CD4-positive, CD25-positive, alpha-beta regulatory T cell (primary cell): ENCODE data around the gene TOR1AIP1. TPM values are rescaled to one million over a fixed set of nuclear protein-coding genes. Genes with fewer than 3 reads are reported as not detected.

ENCODE experiments used
- ATAC-seq, 2 donors: fragments of 150-1000 bp; cut with Tn5 transposase; one replicate each; pipeline ENCODE4 v1.10.0; 2021; ENCODE audit warnings: low read depth in 2 of 2, moderate number of reproducible peaks in 2 of 2, moderate library complexity in 1 of 2
- DNase-seq, 3 donors: peaks; one replicate each; pipeline versions ENCODE4 v3.0.0 to v3.0.0-alpha.2; 2012 to 2022; ENCODE audit warnings: mixed read lengths in 1 of 3
- H3K27ac ChIP-seq: one replicate; pipeline ENCODE4 v1.7.0; 2013; ENCODE audit warnings: mild to moderate bottlenecking, low read length; ENCODE audit not compliant: insufficient read depth, poor library complexity, severe bottlenecking
- H3K27me3 ChIP-seq: one replicate; pipeline ENCODE4 v1.7.0; 2013; ENCODE audit warnings: low read length; ENCODE audit not compliant: control insufficient read depth, insufficient read depth
- H3K36me3 ChIP-seq: one replicate; pipeline ENCODE4 v1.7.0; 2013; ENCODE audit warnings: mild to moderate bottlenecking, low read length, moderate library complexity; ENCODE audit not compliant: control insufficient read depth, insufficient read depth
- H3K4me1 ChIP-seq: 2 replicates; pipeline ENCODE4 v1.7.0; 2013; ENCODE audit warnings: mild to moderate bottlenecking, low read length; ENCODE audit not compliant: insufficient read depth, control insufficient read depth, poor library complexity, severe bottlenecking
- H3K4me3 ChIP-seq: one replicate; pipeline ENCODE4 v1.7.0; 2013; ENCODE audit warnings: low read depth, mild to moderate bottlenecking, low read length, moderate library complexity
- H3K9me3 ChIP-seq, 2 experiments: 1 replicate in 1 of 2; 2 replicates in 1 of 2; pipeline ENCODE4 v1.7.0; 2013; ENCODE audit warnings: low read length in 2 of 2, mild to moderate bottlenecking in 1 of 2, moderate library complexity in 1 of 2; ENCODE audit not compliant: control insufficient read depth in 2 of 2
- H3K27ac Mint-ChIP-seq, 3 donors: one replicate each; pipeline ENCODE4 v1.8.0; 2020 to 2022; ENCODE audit warnings: mild to moderate bottlenecking in 3 of 3, mixed read lengths in 3 of 3, moderate library complexity in 2 of 3
- H3K27me3 Mint-ChIP-seq: one replicate; pipeline ENCODE4 v1.8.0; 2022; ENCODE audit warnings: mild to moderate bottlenecking, mixed read lengths
- H3K36me3 Mint-ChIP-seq: one replicate; pipeline ENCODE4 v1.8.0; 2020; ENCODE audit warnings: mixed read lengths
- H3K4me1 Mint-ChIP-seq, 4 donors: one replicate each; pipeline ENCODE4 v1.8.0; 2020 to 2022; ENCODE audit warnings: mixed read lengths in 4 of 4, mild to moderate bottlenecking in 1 of 4
- H3K4me3 Mint-ChIP-seq, 4 donors: one replicate each; pipeline ENCODE4 v1.8.0; 2020 to 2022; ENCODE audit warnings: mild to moderate bottlenecking in 4 of 4, mixed read lengths in 4 of 4, moderate library complexity in 3 of 4
- H3K9me3 Mint-ChIP-seq, 7 donors: one replicate each; pipeline ENCODE4 v1.8.0; 2020 to 2022; ENCODE audit warnings: mixed read lengths in 7 of 7, mild to moderate bottlenecking in 3 of 7, moderate library complexity in 2 of 7
- polyA plus RNA-seq, 4 donors: library from polyadenylated mRNA; unstranded; fragments of 300-500 nt; fragmentation: Illumina TruSeq; gene quantifications; one replicate each; pipeline ENCODE4 v1.2.3, GENCODE V29; 2021
- total RNA-seq: library from RNA; stranded (reverse); gene quantifications from one replicate; pipeline ENCODE4 v1.2.3, GENCODE V29; 2022

The TOR1AIP1 gene
- total and polyA plus RNA-seq, 5 donors from 2014 or later, result 70.3 to 94.6 (median 89.8) TPM

GRCh38 chr1:179921981-179922872 is 40.1 kb downstream of the TOR1AIP1 start:
- no peaks in the 10 kb centered on the region for H3K9me3 ChIP-seq
- H3K27me3 ChIP-seq, result no peaks in the 10 kb centered on the region
- Mint-ChIP-seq H3K36me3 (peaks cover 30% of the 10 kb centered on the region), H3K4me1 (peaks cover 0 to 9% (median 6%) of the 10 kb centered on the region in 4 donors), H3K27ac (peak overlapping the region in 1 of 3 donors; percentile 61), H3K27me3 (no peaks in the 10 kb centered on the region), H3K4me3 (peak overlapping the region in 1 of 4 donors; percentile 7), H3K9me3 (peaks cover 0 to 1% (median 0%) of the 10 kb centered on the region in 7 donors)
- no peak for ATAC-seq
- no peak overlapping the region for H3K4me3 ChIP-seq
- H3K36me3 ChIP-seq, result peaks cover 44% of the 10 kb centered on the region
- DNase-seq, result no peak
- H3K4me1 ChIP-seq, result no peaks in the 10 kb centered on the region
- no peak overlapping the region for H3K27ac ChIP-seq

DNA sequence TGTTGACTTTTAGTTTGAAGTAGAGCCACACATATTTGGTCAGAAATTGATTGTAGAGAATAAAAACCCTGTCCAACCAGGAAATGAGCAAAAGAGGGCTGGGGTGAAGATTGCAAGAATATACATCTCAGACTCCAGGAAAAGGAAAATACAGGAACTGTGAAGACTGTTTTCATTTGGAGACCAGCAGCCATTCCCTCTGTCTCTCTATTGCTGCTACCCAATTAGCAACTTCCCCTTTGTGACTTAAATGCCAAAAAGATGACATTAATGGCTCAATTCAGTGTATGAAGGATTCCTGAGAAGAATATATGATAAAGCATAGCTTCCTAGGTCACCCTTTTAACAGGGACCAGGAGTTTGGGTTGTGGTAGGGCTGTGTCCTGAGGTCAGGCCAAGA is 40.9 kb downstream of the TOR1AIP1 start:
- H3K4me3 ChIP-seq, result no peak overlapping the region
- no peaks in the 10 kb centered on the region for H3K4me1 ChIP-seq
- no peaks in the 10 kb centered on the region for H3K9me3 ChIP-seq
- Mint-ChIP-seq H3K27ac (peak overlapping the region in 1 of 3 donors; percentile 7), H3K27me3 (no peaks in the 10 kb centered on the region), H3K9me3 (peaks cover 0 to 1% (median 0%) of the 10 kb centered on the region in 7 donors), H3K4me3 (no peak overlapping the region), H3K36me3 (peaks cover 28% of the 10 kb centered on the region), H3K4me1 (peaks cover 0 to 9% (median 6%) of the 10 kb centered on the region in 4 donors)
- H3K27ac ChIP-seq, result no peak overlapping the region
- ATAC-seq (no peak), DNase-seq (no peak)
- no peaks in the 10 kb centered on the region for H3K27me3 ChIP-seq
- peaks cover 36% of the 10 kb centered on the region for H3K36me3 ChIP-seq

- no peaks in the 10 kb centered on the region for H3K27me3 ChIP-seq
- Mint-ChIP-seq H3K36me3 (peaks cover 19% of the 10 kb centered on the region), H3K27me3 (no peaks in the 10 kb centered on the region), H3K27ac (no peak overlapping the region), H3K4me1 (peaks cover 0 to 5% (median 0%) of the 10 kb centered on the region in 4 donors), H3K4me3 (no peak overlapping the region), H3K9me3 (peaks cover 0 to 1% (median 0%) of the 10 kb centered on the region in 7 donors)
- no peak overlapping the region for H3K4me3 ChIP-seq
- H3K27ac ChIP-seq, result no peak overlapping the region
- H3K9me3 ChIP-seq, result no peaks in the 10 kb centered on the region
- H3K36me3 ChIP-seq, result peaks cover 25% of the 10 kb centered on the region
- no peaks in the 10 kb centered on the region for H3K4me1 ChIP-seq
- ATAC-seq, result no peak
- no peak for DNase-seq
Observed at GRCh38 chr1:179924268-179924667, 42.2 kb downstream of the TOR1AIP1 start.

- peaks cover 0 to 5% (median 0%) of the 10 kb centered on the region in 4 donors for H3K4me1 Mint-ChIP-seq
- Histone ChIP-seq H3K36me3 (peaks cover 15% of the 10 kb centered on the region), H3K27ac (no peak overlapping the region), H3K9me3 (no peaks in the 10 kb centered on the region), H3K4me1 (no peaks in the 10 kb centered on the region), H3K4me3 (no peak overlapping the region), H3K27me3 (no peaks in the 10 kb centered on the region)
- H3K9me3 Mint-ChIP-seq, result peaks cover 0 to 1% (median 0%) of the 10 kb centered on the region in 7 donors
- no peak overlapping the region for H3K4me3 Mint-ChIP-seq
- DNase-seq (no peak), ATAC-seq (no peak)
- peaks cover 15% of the 10 kb centered on the region for H3K36me3 Mint-ChIP-seq
- no peaks in the 10 kb centered on the region for H3K27me3 Mint-ChIP-seq
- no peak overlapping the region for H3K27ac Mint-ChIP-seq
Observed at GRCh38 chr1:179925302-179925701, 43.2 kb downstream of the TOR1AIP1 start.

DNA sequence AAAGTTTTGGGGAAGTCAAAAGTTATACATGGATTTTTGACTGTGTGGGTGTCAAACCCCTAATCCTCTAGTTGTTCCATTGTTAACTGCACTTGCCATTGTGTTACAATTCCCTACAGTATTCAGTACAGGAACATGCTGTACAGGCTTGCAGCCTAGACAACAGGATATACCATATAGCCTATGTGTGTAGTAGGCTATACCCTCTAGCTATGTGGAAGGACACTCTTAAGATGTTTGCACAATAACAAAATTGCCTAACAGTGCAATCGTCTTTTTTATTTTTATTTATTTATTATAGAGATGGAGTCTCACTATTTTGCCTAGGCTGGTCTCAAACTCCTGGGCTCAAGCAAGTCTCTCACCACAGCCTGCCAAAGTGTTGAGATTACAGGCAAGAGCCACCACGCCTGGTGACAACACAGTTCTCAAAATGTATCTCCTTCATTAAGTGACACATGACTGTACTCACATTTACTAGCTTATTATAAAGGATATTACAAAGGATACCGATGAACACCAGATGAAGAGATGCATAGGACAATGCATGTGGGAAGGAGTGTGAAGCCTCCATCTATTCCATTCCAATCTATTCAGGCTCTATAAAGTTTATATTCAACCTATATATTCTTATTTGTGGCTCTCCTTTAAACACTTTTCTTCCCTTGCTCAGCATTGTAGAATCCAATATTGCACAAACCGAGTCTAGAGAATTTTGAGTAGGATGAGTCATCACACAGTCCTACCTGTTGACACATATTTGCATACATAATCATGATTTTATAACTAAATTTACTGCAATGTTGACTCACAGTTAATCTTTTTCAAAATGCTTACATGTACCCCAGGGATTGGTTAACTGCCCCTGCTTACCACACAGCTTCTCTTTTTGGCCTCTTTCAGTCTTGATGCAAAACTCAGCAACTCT is 44.1 kb downstream of the TOR1AIP1 start:
- Mint-ChIP-seq H3K4me1 (peaks cover 0 to 5% (median 0%) of the 10 kb centered on the region in 4 donors), H3K4me3 (no peak overlapping the region), H3K36me3 (peaks cover 14% of the 10 kb centered on the region), H3K27me3 (no peaks in the 10 kb centered on the region), H3K27ac (no peak overlapping the region), H3K9me3 (peaks cover 0 to 1% (median 0%) of the 10 kb centered on the region in 7 donors)
- Histone ChIP-seq H3K27ac (no peak overlapping the region), H3K36me3 (peaks cover 12% of the 10 kb centered on the region), H3K9me3 (no peaks in the 10 kb centered on the region), H3K4me3 (no peak overlapping the region), H3K4me1 (no peaks in the 10 kb centered on the region), H3K27me3 (no peaks in the 10 kb centered on the region)
- DNase-seq, result no peak
- no peak for ATAC-seq

DNA sequence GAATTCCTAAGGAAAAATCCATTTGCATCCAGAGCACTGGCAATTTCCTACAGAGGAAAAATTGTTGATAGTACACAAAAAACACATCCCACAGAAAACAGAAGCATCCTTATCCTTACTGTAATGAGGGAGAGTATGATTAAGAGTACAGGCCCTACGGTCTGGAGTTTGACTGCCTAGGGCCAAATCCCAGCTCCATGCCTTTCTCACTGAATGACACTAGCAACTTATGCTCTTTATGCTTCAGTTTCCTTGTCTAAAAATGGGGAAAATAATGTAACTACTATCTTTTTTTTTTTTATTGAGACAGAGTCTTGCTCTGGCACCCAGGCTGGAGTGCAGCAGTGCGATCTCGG is 44.7 kb downstream of the TOR1AIP1 start:
- ATAC-seq (no peak), DNase-seq (no peak)
- Histone ChIP-seq H3K4me3 (no peak overlapping the region), H3K27me3 (no peaks in the 10 kb centered on the region), H3K9me3 (no peaks in the 10 kb centered on the region), H3K36me3 (peaks cover 6% of the 10 kb centered on the region), H3K27ac (no peak overlapping the region), H3K4me1 (no peaks in the 10 kb centered on the region)
- Mint-ChIP-seq H3K27me3 (no peaks in the 10 kb centered on the region), H3K4me1 (peaks cover 0 to 5% (median 0%) of the 10 kb centered on the region in 4 donors), H3K9me3 (peaks cover 0 to 1% (median 0%) of the 10 kb centered on the region in 7 donors), H3K36me3 (peaks cover 8% of the 10 kb centered on the region), H3K27ac (no peak overlapping the region), H3K4me3 (no peak overlapping the region)

DNA sequence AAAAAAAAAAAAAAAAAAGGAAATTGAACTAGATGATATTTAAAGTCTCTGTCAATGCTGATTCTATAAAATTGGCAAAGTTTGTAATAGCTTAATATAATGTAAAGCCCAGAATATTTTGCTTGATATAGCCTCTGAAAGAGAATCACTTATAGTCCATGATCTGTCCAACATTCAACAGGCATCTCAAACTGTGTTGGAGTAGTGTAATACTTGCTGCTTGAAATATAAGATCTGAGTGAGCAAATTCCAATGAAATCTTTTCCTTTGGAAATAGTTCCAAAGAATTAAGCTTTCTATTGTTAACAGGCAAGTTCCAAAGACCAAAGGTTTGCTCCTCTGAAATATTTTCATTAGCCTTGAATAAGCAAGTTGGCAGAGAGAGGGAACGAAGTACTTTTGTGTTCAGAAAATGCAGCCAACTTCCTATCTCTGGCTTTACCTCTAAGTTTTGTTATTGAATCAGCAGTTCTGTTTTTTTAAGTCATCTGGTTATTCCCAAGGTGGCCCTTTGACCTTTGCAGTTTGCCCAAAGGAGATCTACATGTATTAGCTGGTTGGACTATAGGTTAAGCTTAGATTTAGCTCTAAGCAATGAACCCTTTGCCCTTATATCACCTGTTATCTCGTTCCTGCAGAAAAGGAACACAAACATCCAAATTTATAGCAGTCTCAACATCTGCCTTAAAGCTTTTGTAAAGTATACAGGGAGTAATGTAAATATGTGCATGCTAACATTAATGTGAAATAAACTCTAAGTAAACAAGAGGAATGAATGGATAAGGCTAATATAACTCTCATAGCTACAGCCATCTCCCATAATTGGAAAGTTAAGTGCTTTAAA is 48.1 kb downstream of the TOR1AIP1 start:
- Mint-ChIP-seq H3K4me1 (no peaks in the 10 kb centered on the region), H3K9me3 (peaks cover 0 to 1% (median 0%) of the 10 kb centered on the region in 7 donors), H3K27me3 (no peaks in the 10 kb centered on the region), H3K4me3 (no peak overlapping the region), H3K36me3 (no peaks in the 10 kb centered on the region), H3K27ac (no peak overlapping the region)
- H3K36me3 ChIP-seq, result no peaks in the 10 kb centered on the region
- no peaks in the 10 kb centered on the region for H3K9me3 ChIP-seq
- H3K4me1 ChIP-seq, result no peaks in the 10 kb centered on the region
- ATAC-seq (no peak), DNase-seq (no peak)
- H3K27ac ChIP-seq, result no peak overlapping the region
- no peaks in the 10 kb centered on the region for H3K27me3 ChIP-seq
- H3K4me3 ChIP-seq, result no peak overlapping the region
